Coronary artery (tissue), 2 donors: ENCODE measurements around the gene SLC39A9.
"Not testable (repeated sequence)": the region's sequence is repeated elsewhere in the genome, so short reads cannot be mapped to it uniquely, and the experiment has no call there.

Experiments
- DNase-seq: peaks from one replicate; pipeline ENCODE4 v3.0.0-alpha.2; 2017; ENCODE audit warnings: low spot score
- H3K27ac ChIP-seq, 2 donors: fragments of 200-600 bp; sonication (generic); one replicate each; pipeline ENCODE4 v1.5.1; 2016 to 2019
- H3K4me3 ChIP-seq: fragments of 200-600 bp; sonication (generic); 2 replicates; pipeline ENCODE4 v1.5.1; 2016; ENCODE audit warnings: mild to moderate bottlenecking, moderate library complexity
- CTCF ChIP-seq: fragments of 200-600 bp; sonication (generic); IDR thresholded peaks from one replicate; pipeline ENCODE4 v1.5.1; 2019; ENCODE audit warnings: antibody characterized with exemption

Gene SLC39A9

GRCh38 chr14:69376439-69376838, 22.1 kb upstream of the SLC39A9 start:
- Histone ChIP-seq H3K27ac (no peak overlapping the region), H3K4me3 (no peak overlapping the region)
- DNase-seq: no peak
- no peak for TF ChIP-seq CTCF

DNA sequence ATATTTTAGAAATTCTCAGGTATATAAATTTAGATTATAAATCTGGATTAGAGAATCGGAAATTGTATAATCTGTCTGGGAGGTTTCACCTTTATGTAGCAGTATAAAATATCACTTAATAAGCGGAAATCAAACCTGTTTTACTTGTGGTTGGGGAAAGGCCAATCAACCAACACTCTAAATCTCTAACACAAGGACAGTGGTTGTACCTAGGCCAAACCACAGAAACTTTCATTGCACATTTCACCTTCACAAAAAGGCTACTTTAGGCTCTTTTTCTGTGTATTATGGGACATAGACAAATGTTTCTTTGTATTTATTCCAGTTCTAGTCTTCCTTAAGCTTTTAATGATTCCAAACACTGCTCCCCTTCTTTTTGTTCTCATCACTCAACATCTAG, 20.2 kb upstream of the SLC39A9 start:
- Histone ChIP-seq H3K27ac (no peak overlapping the region), H3K4me3 (no peak overlapping the region)
- DNase-seq: no peak
- TF ChIP-seq CTCF: no peak

- no peak for DNase-seq
Measured at GRCh38 chr14:69387311-69387710, 11.2 kb upstream of the SLC39A9 start.

GRCh38 chr14:69391400-69391799, 7.1 kb upstream of the SLC39A9 start:
- not testable (repeated sequence) for H3K27ac ChIP-seq, DNase-seq, H3K4me3 ChIP-seq

More at GRCh38 chr14:69387311-69387710, 11.2 kb upstream of the SLC39A9 start:
- Histone ChIP-seq H3K4me3 (no peak overlapping the region), H3K27ac (no peak overlapping the region)
- no peak for TF ChIP-seq CTCF

- DNase-seq: no peak
- Histone ChIP-seq H3K4me3 (no peak overlapping the region), H3K27ac (no peak overlapping the region)
- no peak for TF ChIP-seq CTCF
Measured at GRCh38 chr14:69392481-69392880, 6.0 kb upstream of the SLC39A9 start.

- DNase-seq: no peak
- no peak for TF ChIP-seq CTCF
- no peak overlapping the region for H3K4me3 ChIP-seq
- H3K27ac ChIP-seq: no peak overlapping the region
Measured at GRCh38 chr14:69395929-69396328, 2.6 kb upstream of the SLC39A9 start.

GRCh38 chr14:69398818-69399210, 322 bp downstream of the SLC39A9 start:
- DNase-seq: no peak
- TF ChIP-seq CTCF: no peak
- Histone ChIP-seq H3K4me3 (peak overlapping the region; percentile 96), H3K27ac (peak overlapping the region; percentile 90 to 96)

DNA sequence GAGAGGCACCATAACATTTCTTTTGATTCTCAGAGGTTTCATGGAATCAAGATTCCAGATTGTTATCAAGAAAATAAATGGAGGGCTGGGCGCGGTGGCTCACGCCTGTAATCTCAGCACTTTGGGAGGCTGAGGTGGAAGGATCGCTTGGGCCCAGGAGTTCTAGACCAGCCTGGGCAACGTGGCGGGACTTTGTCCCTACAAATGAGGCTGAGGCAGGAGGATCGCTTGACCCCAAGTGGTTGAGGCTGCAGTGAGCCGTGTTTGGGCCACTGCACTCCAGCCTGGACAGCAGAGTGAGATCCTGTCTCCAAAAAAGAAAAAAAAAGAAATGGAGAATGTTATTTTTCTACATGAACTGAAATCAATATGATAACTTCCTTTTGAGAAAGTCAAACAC, 1.3 kb downstream of the SLC39A9 start:
- H3K4me3 ChIP-seq: peak overlapping the region; percentile 96
- no peak overlapping the region for H3K27ac ChIP-seq
- no peak for DNase-seq
- TF ChIP-seq CTCF: no peak
